Right cardiac atrium (tissue), 5 donors: ENCODE data around the gene KRT81. TPM values are rescaled to one million over a fixed set of nuclear protein-coding genes. Genes with fewer than 3 reads are reported as not detected.
"Not testable (repeated sequence)": the region's sequence is repeated elsewhere in the genome, so short reads cannot be mapped to it uniquely, and the experiment has no call there.

ENCODE experiments used
- ATAC-seq, 2 donors: fragments of 200-7000 bp; cut with Tn5 transposase; one replicate each; pipeline versions ENCODE4 v1.8.0 to v1.9.1; 2020; ENCODE audit warnings: moderate library complexity in 2 of 2, mild to moderate bottlenecking in 1 of 2
- DNase-seq, 3 donors: peaks; one replicate each; pipeline ENCODE4 v3.0.0-alpha.2; 2020
- H3K27ac ChIP-seq: one replicate; pipeline ENCODE4 v1.5.1; 2013; ENCODE audit warnings: mild to moderate bottlenecking, low read length, control low read depth, moderate library complexity
- H3K27me3 ChIP-seq: one replicate; pipeline ENCODE4 v1.6.1; 2013; ENCODE audit not compliant: control insufficient read depth, insufficient read depth
- H3K4me1 ChIP-seq: one replicate; pipeline ENCODE4 v1.6.1; 2013; ENCODE audit warnings: low read length; ENCODE audit not compliant: control insufficient read depth, insufficient read depth
- H3K4me3 ChIP-seq: one replicate; pipeline ENCODE4 v1.5.1; 2013; ENCODE audit warnings: low read length, control low read depth
- H3K9me3 ChIP-seq: one replicate; pipeline ENCODE4 v1.6.1; 2013; ENCODE audit warnings: low read length; ENCODE audit not compliant: control insufficient read depth
- WGBS: extraction: QIAGEN DNeasy Blood & Tissue Kit; methylation state at CpG from one replicate; pipeline ENCODE4 v1.1.7; 2013; 5-methylcytosine and 5-hydroxymethylcytosine counted together
- intact Hi-C, 4 donors: fragments of 100-400 bp; cut with DNase I; formaldehyde crosslinking; loops; one replicate each; pipeline versions ENCODE4 v1.11.0 to v1.14.0; 2022 to 2023
- polyA plus RNA-seq: library from polyadenylated mRNA; stranded (reverse); fragments of 200-250 nt; gene quantifications from one replicate; pipeline ENCODE4 v1.2.3, GENCODE V29; 2013
- total RNA-seq, 4 donors: library from RNA; stranded (reverse); fragmentation: NEBNext Ultra II Directional; extraction: Animal tissue kit (Norgen Biotek cat#: 25700); gene quantifications; one replicate each; pipeline ENCODE4 v1.2.1, GENCODE V29; 2021
- donor health status: healthy with polysubstance abuse.
- donor health status: DM: no; HTN: yes; CAD: no.
- donor health status: DM: no; HTN: no; CAD: no.
- donor health status: DM: no; HTN: yes; CAD: no; lungs with severe emphysema.
- donor health status: DM: yes; HTN: yes; CAD: no.

The KRT81 gene
- total and polyA plus RNA-seq, 5 donors: not detected

DNA sequence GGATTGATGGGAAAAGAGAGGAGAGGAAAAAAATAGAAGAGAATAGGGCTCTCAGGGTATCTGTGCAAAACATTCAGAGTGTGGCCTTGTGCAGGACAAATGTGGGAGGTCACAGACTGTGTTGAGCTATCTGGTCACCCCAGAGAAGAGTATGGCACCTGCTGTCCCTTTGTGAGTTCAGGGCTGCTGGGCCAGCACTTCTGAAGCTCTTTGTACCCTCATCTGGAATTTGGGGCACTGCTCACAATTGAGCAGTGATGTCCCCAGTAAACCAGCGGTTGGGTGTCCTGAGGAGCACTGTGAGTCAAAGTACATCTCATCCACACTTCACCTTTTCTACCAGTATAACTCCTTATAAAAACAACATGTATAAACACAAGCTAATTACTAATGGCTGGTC, 2.6 kb upstream of the KRT81 start:
- Histone ChIP-seq H3K4me3 (no peak overlapping the region), H3K27ac (no peak overlapping the region), H3K4me1 (no peaks in the 10 kb centered on the region), H3K9me3 (no peaks in the 10 kb centered on the region), H3K27me3 (no peaks in the 10 kb centered on the region)
- intact Hi-C loops: no loop called here
- 89% methylated on average over 1 of the region's 1 CpG for WGBS
- DNase-seq (no peak), ATAC-seq (no peak)

GRCh38 chr12:52290483-52291134, 725 bp downstream of the KRT81 start:
- DNase-seq, H3K4me1 ChIP-seq, H3K9me3 ChIP-seq, ATAC-seq, H3K27me3 ChIP-seq, H3K27ac ChIP-seq, intact Hi-C loops, H3K4me3 ChIP-seq: not testable (repeated sequence)
- WGBS: no CpG with 5 or more reads among the region's 5 CpGs

GRCh38 chr12:52287816-52288805, 3.2 kb downstream of the KRT81 start:
- H3K27me3 ChIP-seq, H3K27ac ChIP-seq, DNase-seq, ATAC-seq, H3K4me1 ChIP-seq, H3K9me3 ChIP-seq, H3K4me3 ChIP-seq, intact Hi-C loops: not testable (repeated sequence)
- WGBS: 68% methylated on average over 17 of the region's 17 CpGs

DNA sequence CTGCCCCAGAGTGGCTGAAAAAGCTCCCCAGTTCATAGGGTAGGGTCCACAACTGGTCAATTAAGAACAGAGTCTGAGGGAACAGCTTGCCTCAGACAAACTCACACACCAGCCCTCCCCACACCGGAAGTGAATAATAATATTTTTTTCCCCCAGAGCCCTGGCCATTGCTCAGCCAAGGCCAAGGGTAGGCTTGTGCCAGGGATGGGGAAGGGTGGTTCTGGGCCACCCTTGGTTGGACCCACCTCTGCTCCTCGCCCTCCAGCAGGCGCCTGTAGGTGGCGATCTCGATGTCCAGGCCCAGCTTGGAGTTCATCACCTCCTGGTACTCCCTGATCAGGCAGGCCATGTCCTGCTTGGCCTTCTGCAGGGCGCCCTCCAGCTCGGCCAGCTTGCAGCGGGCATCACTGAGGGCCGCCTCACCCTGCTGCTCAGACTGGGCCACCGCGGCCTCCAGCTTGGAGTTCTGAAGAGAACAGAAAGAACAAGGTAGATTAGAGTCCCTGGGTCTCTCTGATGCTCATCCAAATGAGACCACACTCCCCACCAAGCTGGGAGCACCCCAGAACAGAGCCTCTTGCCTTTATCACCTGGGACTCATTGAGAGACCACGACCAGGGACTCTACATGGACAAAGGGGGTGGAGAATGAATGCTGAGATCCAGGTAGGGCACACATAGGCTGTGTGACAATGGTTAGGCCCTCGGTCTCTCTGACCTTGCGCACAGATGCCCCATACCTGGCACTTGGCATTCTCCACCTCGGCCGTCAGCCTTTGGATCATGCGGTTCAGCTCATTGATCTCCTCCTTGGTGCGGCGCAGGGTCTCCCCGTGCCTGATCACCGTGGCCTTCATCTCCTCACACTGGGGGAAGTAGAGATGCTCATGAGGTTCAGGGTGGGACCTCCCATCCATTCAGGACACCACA, 4.2 kb downstream of the KRT81 start:
- H3K9me3 ChIP-seq, H3K27me3 ChIP-seq, ATAC-seq, intact Hi-C loops, H3K4me3 ChIP-seq, DNase-seq, H3K4me1 ChIP-seq, H3K27ac ChIP-seq: not testable (repeated sequence)
- 86% methylated on average over 21 of the region's 21 CpGs for whole genome bisulfite sequencing

DNA sequence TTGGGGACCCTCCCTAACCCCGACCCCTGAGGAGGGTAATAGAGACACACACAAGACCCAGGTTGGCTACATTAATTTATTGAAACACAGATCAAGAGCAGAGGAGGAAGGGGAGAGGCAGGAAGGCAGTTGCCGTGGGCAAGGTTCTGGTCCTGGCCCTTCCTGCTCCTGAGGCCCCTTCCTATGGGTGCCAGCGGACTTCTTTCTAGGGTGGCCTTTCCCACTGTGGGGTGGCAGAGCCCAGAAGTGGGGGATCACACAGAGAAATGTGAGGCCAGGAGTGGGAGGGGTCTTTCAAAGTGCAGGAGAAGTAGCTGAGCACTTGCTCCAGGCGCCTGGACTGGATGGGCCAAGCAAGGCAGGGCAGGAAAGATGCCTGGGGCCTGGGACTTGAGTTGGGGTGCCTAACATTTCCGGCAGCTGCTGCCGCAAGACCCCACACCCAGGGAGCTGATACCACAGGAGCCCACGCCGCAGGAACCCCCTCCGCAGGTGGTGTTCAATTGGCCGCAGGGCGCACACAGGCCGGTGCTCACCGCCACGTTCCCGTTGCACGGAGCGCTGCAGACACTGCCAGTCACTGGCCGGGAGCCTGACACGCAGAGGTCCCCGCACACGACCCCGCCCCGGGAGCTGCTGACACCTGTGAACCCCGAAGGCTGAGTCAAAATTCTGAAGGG, 5.3 kb downstream of the KRT81 start:
- Histone ChIP-seq H3K27me3 (no peaks in the 10 kb centered on the region), H3K4me3 (no peak overlapping the region), H3K27ac (no peak overlapping the region), H3K9me3 (no peaks in the 10 kb centered on the region), H3K4me1 (no peaks in the 10 kb centered on the region)
- no peak for ATAC-seq
- 87% methylated on average over 24 of the region's 24 CpGs for WGBS
- DNase-seq: no peak
- intact Hi-C loops: no loop called here

GRCh38 chr12:52285172-52285745, 6.1 kb downstream of the KRT81 start:
- DNase-seq (no peak), ATAC-seq (no peak)
- 94% methylated on average over 2 of the region's 2 CpGs for WGBS
- Histone ChIP-seq H3K27me3 (no peaks in the 10 kb centered on the region), H3K4me1 (no peaks in the 10 kb centered on the region), H3K4me3 (no peak overlapping the region), H3K9me3 (no peaks in the 10 kb centered on the region), H3K27ac (no peak overlapping the region)
- intact Hi-C loops: no loop called here

DNA sequence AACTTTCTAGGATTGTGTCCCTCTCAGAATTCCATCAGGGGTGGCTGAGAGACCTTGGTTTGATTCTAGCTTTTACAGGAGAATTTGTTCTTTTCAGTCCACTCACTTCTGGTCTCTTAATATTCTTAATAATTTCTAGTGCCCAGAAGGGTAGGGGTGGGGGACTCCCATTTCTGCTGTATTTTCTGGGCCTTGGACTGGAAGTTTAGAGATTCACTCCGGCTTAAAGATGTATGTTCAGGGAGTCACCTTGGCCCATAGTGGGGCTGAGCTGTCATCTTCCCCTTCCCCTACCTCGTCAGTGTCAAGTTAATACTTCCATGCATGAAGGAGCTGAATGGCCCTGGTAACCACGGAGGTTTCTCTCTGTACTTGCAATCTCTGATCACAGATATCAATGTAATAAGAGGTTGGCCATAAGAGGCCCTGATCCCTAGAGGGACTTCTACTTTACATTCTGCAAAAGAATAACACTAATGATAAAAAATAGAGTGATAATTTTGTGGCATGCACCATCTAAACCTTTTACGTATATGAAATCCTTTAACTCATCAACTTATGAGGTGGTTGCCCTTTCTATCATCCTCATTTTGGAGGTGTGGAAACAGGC, 6.7 kb downstream of the KRT81 start:
- H3K9me3 ChIP-seq: no peaks in the 10 kb centered on the region
- no peak overlapping the region for H3K4me3 ChIP-seq
- DNase-seq: no peak
- no peaks in the 10 kb centered on the region for H3K27me3 ChIP-seq
- ATAC-seq: no peak
- H3K27ac ChIP-seq: no peak overlapping the region
- intact Hi-C loops: no loop called here
- WGBS: 75% methylated on average over 4 of the region's 4 CpGs
- H3K4me1 ChIP-seq: no peaks in the 10 kb centered on the region

DNA sequence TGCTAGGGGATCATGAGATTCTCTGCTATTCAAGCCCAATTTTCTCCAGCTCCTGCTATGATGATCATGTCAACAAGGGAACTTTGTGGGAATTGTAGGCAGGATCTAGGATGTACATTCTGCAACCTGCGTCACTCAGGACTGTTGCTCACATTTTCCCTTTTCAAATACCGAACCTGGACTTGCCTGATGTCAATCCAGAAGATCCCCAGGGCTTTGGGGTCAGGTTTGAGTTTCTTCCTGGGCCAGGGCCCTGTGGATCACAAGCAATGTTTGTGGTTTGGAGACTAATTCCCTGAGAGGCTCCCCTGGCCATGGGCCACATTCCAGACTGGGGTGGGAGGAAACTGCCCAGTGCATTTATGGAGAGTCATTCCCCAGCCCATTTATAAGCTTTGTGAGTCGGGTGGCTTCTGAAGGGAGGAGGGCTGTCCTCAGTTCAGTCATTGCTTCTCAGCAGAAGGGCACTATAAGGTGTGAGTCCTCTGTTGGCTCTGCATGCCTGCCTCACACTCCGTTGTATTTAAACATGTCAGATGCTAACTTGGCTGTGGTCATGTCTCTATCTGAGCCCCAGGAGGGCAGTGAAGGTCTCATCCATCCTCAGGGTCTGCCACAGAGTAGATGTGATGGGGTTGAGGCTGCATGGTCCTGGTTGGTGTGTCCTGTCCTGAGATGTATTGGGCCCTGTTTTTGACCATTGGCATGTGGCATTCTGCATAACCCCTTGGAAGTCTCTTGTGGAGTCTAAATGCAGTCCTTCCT, 10.4 kb downstream of the KRT81 start:
- no peak overlapping the region for H3K4me3 ChIP-seq
- DNase-seq: peak in 2 of 3 donors; percentile 63 to 70
- WGBS: 53% methylated on average over 4 of the region's 4 CpGs
- intact Hi-C loops: no loop called here
- H3K4me1 ChIP-seq: no peaks in the 10 kb centered on the region
- ATAC-seq: peak; percentile 22 to 32
- no peaks in the 10 kb centered on the region for H3K9me3 ChIP-seq
- H3K27ac ChIP-seq: peak overlapping the region; percentile 55
- H3K27me3 ChIP-seq: no peaks in the 10 kb centered on the region

- Histone ChIP-seq H3K4me3 (no peak overlapping the region), H3K27me3 (no peaks in the 10 kb centered on the region), H3K9me3 (no peaks in the 10 kb centered on the region), H3K4me1 (no peaks in the 10 kb centered on the region), H3K27ac (peak overlapping the region; percentile 19)
- intact Hi-C loops: no loop called here
- ATAC-seq (peak; percentile 57 to 70), DNase-seq (peak in 2 of 3 donors; percentile 56 to 73)
- WGBS: 62% methylated on average over 3 of the region's 3 CpGs
Measured at GRCh38 chr12:52280319-52280795, 11.0 kb downstream of the KRT81 start.
